Stimulated activated naive B cell treated with anti-CD40 and anti-IgM and Interleukin-4, amounts not matched to agents 10 μg/mL and 1 μg/mL and 100 μg/mL, for 72 hours (primary cell): ENCODE data around the gene COX5A.
A peak's percentile ranks its signal among the peaks of the same experiment; 100 is the strongest.

Experiments used
- ATAC-seq, 2 donors: fragments of 150-1000 bp; cut with Tn5 transposase; replicated peaks; 2 replicates each; pipeline ENCODE4 v1.10.0; 2021; ENCODE audit warnings: moderate library complexity in 1 of 2
- DNase-seq: peaks from one replicate; pipeline ENCODE4 v3.0.0; 2021
- H3K27ac Mint-ChIP-seq: one replicate; pipeline ENCODE4 v1.8.0; 2022; ENCODE audit warnings: mild to moderate bottlenecking, mixed read lengths
- H3K27me3 Mint-ChIP-seq, 2 donors: one replicate each; pipeline ENCODE4 v1.8.0; 2022; ENCODE audit warnings: mixed read lengths in 2 of 2
- H3K36me3 Mint-ChIP-seq, 2 donors: one replicate each; pipeline ENCODE4 v1.8.0; 2022; ENCODE audit warnings: mixed read lengths in 2 of 2, mild to moderate bottlenecking in 1 of 2
- H3K4me1 Mint-ChIP-seq, 2 donors: one replicate each; pipeline ENCODE4 v1.8.0; 2022; ENCODE audit warnings: mixed read lengths in 2 of 2, mild to moderate bottlenecking in 1 of 2
- H3K4me3 Mint-ChIP-seq, 2 donors: one replicate each; pipeline ENCODE4 v1.8.0; 2022; ENCODE audit warnings: mild to moderate bottlenecking in 2 of 2, mixed read lengths in 2 of 2, moderate library complexity in 1 of 2
- H3K9me3 Mint-ChIP-seq, 2 donors: one replicate each; pipeline ENCODE4 v1.8.0; 2022; ENCODE audit warnings: mixed read lengths in 2 of 2, mild to moderate bottlenecking in 1 of 2

COX5A gene

GRCh38 chr15:74884428-74885223 lies 53.2 kb downstream of the COX5A start:
- no peaks in the 10 kb centered on the region for H3K36me3 Mint-ChIP-seq
- peaks cover 0 to 4% of the 10 kb centered on the region in 2 donors for H3K9me3 Mint-ChIP-seq
- H3K27ac Mint-ChIP-seq = peak overlapping the region; percentile 20
- no peak overlapping the region for H3K4me3 Mint-ChIP-seq
- peaks cover 0 to 5% of the 10 kb centered on the region in 2 donors for H3K27me3 Mint-ChIP-seq
- H3K4me1 Mint-ChIP-seq = peaks cover 8 to 9% of the 10 kb centered on the region in 2 donors
- DNase-seq (no peak), ATAC-seq (no peak)

DNA sequence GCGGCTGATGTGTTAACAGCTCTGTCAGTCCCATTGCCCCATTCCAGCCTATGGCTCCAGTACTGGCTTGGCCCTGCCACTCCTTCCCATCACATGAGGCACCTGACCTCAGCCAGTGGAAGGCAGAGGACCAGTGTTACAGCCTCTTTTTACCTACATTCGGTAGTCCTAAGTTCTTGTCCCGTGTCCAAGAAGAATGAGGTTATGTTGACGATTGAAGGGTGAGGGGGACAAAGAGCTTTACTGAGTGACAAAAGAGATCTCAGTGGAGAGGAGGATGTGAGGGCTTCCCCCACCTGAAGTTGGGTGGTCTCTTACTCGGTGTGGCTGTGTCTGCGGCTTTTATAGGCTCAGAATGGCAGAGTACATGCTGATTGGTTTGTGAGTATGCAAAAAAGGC lies 55.3 kb downstream of the COX5A start:
- Mint-ChIP-seq H3K4me3 (no peak overlapping the region), H3K9me3 (peaks cover 0 to 4% of the 10 kb centered on the region in 2 donors), H3K27me3 (peaks cover 0 to 5% of the 10 kb centered on the region in 2 donors), H3K27ac (peak overlapping the region; percentile 38), H3K36me3 (no peaks in the 10 kb centered on the region), H3K4me1 (peaks cover 0 to 2% of the 10 kb centered on the region in 2 donors)
- DNase-seq = no peak
- ATAC-seq = no peak

DNA sequence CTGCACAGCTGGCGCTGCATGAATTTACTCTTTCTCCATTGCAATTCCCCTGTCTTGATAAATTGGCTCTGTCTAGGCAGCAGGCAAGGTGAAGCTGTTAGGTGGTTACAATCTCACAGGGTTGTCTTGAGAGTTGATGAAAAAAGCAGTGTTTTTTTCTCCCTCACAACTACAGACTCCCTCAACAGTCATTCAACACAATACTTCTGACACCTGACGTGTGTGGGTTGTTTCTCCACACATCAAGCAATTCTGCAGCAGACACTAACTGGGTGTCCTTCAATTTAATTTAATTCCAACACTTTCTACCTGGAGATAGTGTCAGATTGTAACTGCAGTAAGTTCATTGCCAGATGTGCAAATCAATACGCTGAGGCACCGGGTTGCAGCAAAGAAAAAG lies 59.6 kb downstream of the COX5A start:
- Mint-ChIP-seq H3K4me1 (peaks cover 5 to 6% of the 10 kb centered on the region in 2 donors), H3K27ac (no peak overlapping the region), H3K27me3 (peaks cover 0 to 5% of the 10 kb centered on the region in 2 donors), H3K4me3 (no peak overlapping the region), H3K36me3 (peaks cover 0 to 3% of the 10 kb centered on the region in 2 donors), H3K9me3 (peaks cover 4% of the 10 kb centered on the region in 2 donors)
- DNase-seq (no peak), ATAC-seq (no peak)

DNA sequence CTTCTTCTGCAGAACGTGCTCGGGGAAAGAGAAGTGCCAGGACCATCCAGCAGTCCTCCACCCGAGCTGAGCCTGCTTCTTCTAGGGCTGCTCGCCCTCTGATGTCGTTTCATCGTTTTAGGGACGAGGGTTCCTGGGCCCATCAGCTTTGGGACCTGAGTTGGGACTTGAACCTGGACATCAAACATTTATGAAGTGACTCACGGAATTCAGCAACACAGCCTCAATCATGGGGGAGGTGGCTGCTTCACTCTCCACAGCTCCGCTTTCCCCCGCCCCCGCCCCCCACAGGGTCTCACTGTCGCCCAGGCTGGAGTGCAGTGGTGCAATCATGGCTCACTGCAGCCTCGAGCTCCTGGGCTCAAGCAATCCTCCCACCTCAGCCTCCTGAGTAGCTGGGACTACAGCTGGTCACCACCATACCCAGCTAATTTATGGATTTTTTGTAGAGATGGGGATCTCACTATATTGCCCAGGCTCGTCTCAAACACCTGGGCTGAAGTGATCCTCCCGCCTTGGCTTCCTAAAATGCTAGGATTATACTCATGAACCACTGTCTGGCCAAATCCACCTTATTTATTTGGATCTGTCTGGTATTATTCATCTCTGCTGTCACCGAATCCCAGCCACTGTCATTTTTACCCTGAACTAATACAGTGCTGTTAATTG lies 64.0 kb downstream of the COX5A start:
- DNase-seq (no peak), ATAC-seq (no peak)
- Mint-ChIP-seq H3K36me3 (peaks cover 24 to 27% of the 10 kb centered on the region in 2 donors), H3K27ac (peak overlapping the region; percentile 98), H3K4me1 (peaks cover 24 to 43% of the 10 kb centered on the region in 2 donors), H3K9me3 (peaks cover 0 to 4% of the 10 kb centered on the region in 2 donors), H3K27me3 (no peaks in the 10 kb centered on the region), H3K4me3 (peak overlapping the region; percentile 91 to 98)

DNA sequence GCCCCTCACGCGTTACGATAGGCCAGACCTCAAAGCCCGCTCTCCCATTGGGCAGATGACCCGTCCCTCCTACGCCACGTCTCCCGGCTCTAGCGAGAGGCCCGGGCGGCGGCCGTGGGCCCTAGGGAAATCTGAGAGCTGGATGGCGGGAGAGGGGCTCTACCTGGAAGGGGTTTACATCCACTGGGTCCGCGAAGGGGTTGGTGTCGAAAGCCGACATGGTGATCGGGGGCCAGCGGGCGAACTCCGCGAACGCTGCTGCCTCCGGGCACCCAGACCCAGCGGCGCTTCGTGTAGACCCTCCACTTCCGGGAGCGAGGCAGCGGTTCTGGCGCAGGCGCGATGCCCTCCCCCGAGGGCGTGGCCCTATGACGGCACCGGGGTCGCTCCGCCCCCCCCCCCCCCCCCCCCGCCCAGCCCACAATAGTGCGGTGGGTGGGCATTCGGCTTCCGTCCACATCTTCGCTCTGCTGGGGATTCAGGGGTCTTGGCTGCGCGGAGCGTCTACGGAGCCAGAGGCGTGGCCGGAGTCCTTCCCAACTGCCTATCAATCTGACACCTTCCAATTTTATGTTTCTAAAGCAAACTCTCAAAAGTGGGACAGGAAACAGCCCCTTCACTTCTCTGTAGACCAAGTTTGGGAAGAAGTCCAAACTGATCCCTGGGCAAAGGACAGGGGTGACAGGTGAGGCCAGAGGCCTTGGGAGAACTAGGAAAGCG lies 64.7 kb downstream of the COX5A start, which contains the start of gene SCAMP2:
Gene SCAMP2 (minus strand): TSS at position 330 of the 720 bp plus-strand sequence. CDS start 110 bp downstream, at position 220.
- ATAC-seq = peak; percentile 82 to 87
- Mint-ChIP-seq H3K4me1 (peaks cover 27 to 50% of the 10 kb centered on the region in 2 donors), H3K27ac (peak within 1 kb of the TSS; percentile 98)

DNA sequence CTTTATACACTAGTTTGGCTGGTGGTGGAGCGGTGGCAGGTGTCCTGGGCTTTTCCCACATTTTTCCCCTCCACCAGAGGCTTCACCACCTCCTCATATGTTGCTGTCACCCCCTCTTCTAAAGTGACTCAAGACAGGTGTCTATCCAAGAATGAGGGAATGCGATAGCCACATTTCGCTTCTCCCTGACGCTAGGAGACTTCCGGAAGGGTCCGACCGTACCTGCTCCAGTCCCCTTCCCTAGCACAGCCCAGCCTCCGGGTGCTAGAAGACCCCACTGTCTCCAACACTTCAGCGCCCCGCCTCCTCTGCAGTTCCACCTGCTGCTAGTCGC lies 65.2 kb downstream of the COX5A start:
- H3K4me1 Mint-ChIP-seq = peaks cover 32 to 55% of the 10 kb centered on the region in 2 donors
- H3K4me3 Mint-ChIP-seq = peak overlapping the region; percentile 91 to 98

More for the DNA sequence above, 64.7 kb downstream of the COX5A start, which contains the start of gene SCAMP2:
- Mint-ChIP-seq H3K9me3 (peaks cover 0 to 4% of the 10 kb centered on the region in 2 donors), H3K36me3 (peaks cover 28 to 34% of the 10 kb centered on the region in 2 donors), H3K4me3 (peak within 1 kb of the TSS; percentile 91 to 98), H3K27me3 (no peaks in the 10 kb centered on the region)
- peak; percentile 92 for DNase-seq

DNA sequence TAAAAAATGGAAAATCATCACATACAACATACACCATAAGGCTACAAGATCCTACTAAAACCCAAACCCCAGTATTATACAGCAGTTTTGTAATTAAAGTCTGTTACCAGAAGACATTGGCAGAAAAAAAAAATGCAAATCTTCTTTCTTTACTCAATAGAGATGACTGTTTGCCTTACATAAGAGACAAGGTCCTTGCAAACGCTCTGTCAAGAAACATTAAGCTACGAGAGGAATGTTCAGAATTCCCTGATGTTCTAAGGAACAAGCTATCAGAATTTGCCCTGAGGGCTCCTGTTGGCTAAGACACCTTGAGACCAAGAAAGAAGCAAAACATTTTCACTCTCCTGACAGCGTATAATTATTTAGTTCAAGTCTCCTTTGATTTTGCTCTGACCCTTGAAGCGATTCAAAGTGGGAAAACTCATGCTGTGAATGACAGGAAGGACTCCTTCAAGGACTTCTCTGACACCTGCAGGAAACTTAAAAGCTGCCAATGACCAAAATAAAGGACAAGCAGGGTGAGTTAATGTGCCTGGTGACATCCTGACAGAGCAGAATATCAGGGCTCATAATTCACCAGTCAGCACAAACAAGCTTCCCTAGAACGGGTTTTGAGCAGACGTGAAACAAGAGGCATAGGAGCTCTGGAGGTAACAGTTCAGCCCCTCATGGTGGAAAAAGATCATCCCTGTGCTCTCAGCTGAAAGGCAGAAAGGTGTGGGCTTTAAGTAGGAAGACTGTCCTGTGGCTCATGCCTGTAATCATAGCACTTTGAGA lies 67.2 kb downstream of the COX5A start:
- Mint-ChIP-seq H3K4me1 (peaks cover 47 to 76% of the 10 kb centered on the region in 2 donors), H3K27me3 (no peaks in the 10 kb centered on the region), H3K9me3 (peaks cover 0 to 4% of the 10 kb centered on the region in 2 donors), H3K36me3 (peaks cover 44 to 55% of the 10 kb centered on the region in 2 donors), H3K4me3 (peak overlapping the region; percentile 86 to 91), H3K27ac (peak overlapping the region; percentile 96)
- DNase-seq = no peak
- peak in 1 of 2 donors; percentile 1 for ATAC-seq

More for the DNA sequence above, 65.2 kb downstream of the COX5A start:
- Mint-ChIP-seq H3K27ac (peak overlapping the region; percentile 98), H3K36me3 (peaks cover 33 to 39% of the 10 kb centered on the region in 2 donors), H3K9me3 (peaks cover 0 to 4% of the 10 kb centered on the region in 2 donors), H3K27me3 (no peaks in the 10 kb centered on the region)
- DNase-seq (no peak), ATAC-seq (no peak)
